ENCODE data around the gene SLC27A2.

Gene SLC27A2

GRCh38 chr15:50275091-50275490 is 93.1 kb downstream of the SLC27A2 start:
- DNase-seq (ENCODE audit: low spot score), result no peak

DNA sequence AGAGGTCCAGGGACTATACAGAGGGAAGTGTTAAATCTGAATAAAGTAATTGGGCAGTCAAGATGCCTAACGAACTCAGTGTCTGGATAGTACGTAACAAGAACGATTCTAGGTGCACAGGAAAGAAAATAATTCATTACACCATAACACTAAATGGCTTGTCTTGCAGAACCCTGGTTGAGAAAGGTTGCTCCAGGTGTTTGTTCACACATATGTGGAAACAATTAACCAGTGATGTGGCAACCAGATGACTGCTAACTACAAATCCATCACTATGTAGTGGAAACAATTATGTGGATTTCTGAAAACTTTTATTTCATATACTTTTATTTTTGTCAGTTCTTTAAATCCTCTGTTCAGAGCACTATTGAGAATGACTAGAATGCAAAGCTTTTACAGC is 93.9 kb downstream of the SLC27A2 start:
- DNase-seq (ENCODE audit: low spot score), result no peak

DNA sequence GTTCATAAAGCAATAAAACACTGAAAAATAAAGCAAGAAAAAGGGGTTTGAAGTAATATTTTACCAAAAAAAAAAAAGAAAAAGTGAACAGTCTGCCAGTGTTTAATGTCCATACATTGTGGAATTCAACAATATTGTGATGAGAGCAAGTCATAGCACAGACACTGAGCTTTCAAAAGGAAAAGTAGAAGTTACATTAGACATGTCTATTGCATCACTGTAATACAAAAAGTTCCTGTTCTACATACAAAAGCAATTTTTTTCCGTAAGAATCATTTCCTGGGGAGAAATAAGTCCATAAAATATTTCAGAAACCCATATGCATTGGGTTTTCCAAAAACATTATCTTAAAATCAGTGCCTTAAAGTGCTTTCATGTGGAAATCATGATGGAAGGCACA is 95.4 kb downstream of the SLC27A2 start:
- DNase-seq (ENCODE audit: low spot score), result no peak

DNA sequence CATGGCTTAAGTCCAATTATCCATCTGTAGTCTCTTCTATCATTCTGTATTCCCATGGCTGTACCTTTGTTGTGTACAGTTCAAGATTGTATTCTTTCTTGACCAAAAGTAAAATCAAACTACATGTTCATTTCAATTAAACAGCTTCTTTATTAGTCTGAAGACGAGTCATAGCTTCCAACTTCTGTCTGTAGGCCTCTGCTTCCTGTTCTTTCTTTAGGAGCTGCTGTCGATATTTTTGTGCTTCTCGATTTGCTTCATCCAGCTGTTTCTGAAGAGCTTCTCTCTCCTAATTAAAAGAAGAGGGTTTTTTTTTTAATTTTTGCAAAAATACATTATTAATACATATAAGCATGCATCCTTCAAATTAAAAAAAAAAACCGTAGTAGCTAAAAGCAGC is 96.5 kb downstream of the SLC27A2 start:
- no peak for DNase-seq (ENCODE audit: low spot score)

GRCh38 chr15:50280271-50280670 is 98.3 kb downstream of the SLC27A2 start:
- no peak for DNase-seq (ENCODE audit: low spot score)

DNA sequence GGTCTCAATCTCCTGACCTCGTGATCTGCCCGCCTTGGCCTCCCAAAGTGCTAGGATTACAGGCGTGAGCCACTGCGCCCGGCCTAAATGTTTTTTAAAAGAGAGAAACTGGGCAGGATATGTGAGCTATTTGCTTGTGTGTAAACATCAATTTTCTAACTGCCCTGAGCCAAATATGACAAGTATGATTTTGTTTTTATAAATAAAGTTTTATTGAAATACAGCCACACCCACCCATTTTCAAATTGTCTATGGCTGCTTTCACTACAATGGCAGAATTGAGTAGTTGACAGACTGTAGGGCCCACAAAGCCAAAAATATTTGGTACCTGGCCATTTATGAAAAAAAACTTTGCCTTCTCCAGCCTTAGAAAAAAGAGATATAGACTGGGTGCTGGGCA is 99.4 kb downstream of the SLC27A2 start:
- DNase-seq (ENCODE audit: low spot score), result no peak

All from kidney capillary endothelial cell (primary cell).